Tibial artery (tissue), 4 donors: ENCODE measurements around the gene TNNC2.
A peak's percentile ranks its signal among the peaks of the same experiment; 100 is the strongest.

Experiments used
- DNase-seq, 2 donors: peaks; one replicate each; pipeline ENCODE4 v3.0.0-alpha.2; 2019
- H3K27ac ChIP-seq, 2 donors: fragments of 200-600 bp; sonication (generic) in 1 of 2; 1 replicate in 1 of 2; 2 replicates in 1 of 2; pipeline ENCODE4 v1.5.1; 2018 to 2019; ENCODE audit warnings: mild to moderate bottlenecking in 1 of 2
- H3K27me3 ChIP-seq, 2 donors: fragments of 200-600 bp; sonication (generic) in 1 of 2; one replicate each; pipeline versions ENCODE4 v1.5.1 to v1.6.0; 2016 to 2019
- H3K36me3 ChIP-seq, 3 donors: fragments of 200-600 bp; sonication (generic) in 2 of 3; one replicate each; pipeline ENCODE4 v1.5.1; 2016 to 2019; ENCODE audit warnings: mild to moderate bottlenecking in 2 of 3
- H3K4me1 ChIP-seq, 4 donors: fragments of 200-600 bp; sonication (generic) in 2 of 4; 1 replicate in 3 of 4; 2 replicates in 1 of 4; pipeline ENCODE4 v1.5.1; 2016 to 2019
- H3K4me3 ChIP-seq, 2 donors: fragments of 200-600 bp; sonication (generic) in 1 of 2; 1 replicate in 1 of 2; 2 replicates in 1 of 2; pipeline ENCODE4 v1.5.1; 2018 to 2019; ENCODE audit warnings: mild to moderate bottlenecking in 2 of 2
- H3K9me3 ChIP-seq, 3 donors: fragments of 200-600 bp; sonication (generic) in 1 of 3; one replicate each; pipeline ENCODE4 v1.5.1; 2016 to 2019
- intact Hi-C: fragments of 100-400 bp; cut with DNase I; formaldehyde crosslinking; loops from one replicate; pipeline ENCODE4 v1.15.0; 2023; ENCODE audit warnings: low total_unique reads
- TF ChIP-seq, protein P1 (sequence below), 2 experiments: fragments of 200-600 bp in 1 of 2; fragments of 450-650 bp in 1 of 2; IDR thresholded peaks; one replicate each; pipeline ENCODE4 v1.5.1; 2017 to 2019; ENCODE audit warnings: antibody characterized with exemption in 2 of 2, mild to moderate bottlenecking in 1 of 2, moderate library complexity in 1 of 2

TNNC2 gene

DNA sequence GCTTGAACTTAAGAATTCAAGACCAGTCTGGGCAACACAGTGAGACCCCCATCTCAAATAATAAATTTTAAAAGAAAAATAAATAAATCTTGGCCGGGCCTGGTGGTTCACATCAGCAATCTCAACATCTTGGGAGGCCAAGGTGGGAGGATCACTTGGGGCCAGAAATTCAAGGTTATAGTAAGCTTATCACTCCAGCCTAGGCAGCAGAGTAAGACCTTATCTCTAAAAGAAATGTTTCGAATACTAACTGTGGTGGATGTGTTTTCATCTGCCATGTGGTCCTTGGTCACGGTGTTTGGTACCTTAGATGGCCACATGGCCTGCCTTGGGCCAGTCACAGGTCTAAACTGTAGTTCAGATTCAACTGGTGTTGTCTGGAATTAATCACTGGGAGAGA lies 8.9 kb downstream of the TNNC2 start:
- Histone ChIP-seq H3K27ac (peak overlapping the region; percentile 55 to 65), H3K9me3 (no peaks in the 10 kb centered on the region), H3K4me1 (peaks cover 0 to 40% (median 21%) of the 10 kb centered on the region in 4 donors), H3K4me3 (no peak overlapping the region), H3K27me3 (no peaks in the 10 kb centered on the region), H3K36me3 (no peaks in the 10 kb centered on the region)
- TF ChIP-seq, protein P1, sequence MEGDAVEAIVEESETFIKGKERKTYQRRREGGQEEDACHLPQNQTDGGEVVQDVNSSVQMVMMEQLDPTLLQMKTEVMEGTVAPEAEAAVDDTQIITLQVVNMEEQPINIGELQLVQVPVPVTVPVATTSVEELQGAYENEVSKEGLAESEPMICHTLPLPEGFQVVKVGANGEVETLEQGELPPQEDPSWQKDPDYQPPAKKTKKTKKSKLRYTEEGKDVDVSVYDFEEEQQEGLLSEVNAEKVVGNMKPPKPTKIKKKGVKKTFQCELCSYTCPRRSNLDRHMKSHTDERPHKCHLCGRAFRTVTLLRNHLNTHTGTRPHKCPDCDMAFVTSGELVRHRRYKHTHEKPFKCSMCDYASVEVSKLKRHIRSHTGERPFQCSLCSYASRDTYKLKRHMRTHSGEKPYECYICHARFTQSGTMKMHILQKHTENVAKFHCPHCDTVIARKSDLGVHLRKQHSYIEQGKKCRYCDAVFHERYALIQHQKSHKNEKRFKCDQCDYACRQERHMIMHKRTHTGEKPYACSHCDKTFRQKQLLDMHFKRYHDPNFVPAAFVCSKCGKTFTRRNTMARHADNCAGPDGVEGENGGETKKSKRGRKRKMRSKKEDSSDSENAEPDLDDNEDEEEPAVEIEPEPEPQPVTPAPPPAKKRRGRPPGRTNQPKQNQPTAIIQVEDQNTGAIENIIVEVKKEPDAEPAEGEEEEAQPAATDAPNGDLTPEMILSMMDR (IDR thresholded peaks at IDR 0.05), result no peak
- DNase-seq, result no peak
- intact Hi-C loops, result no loop called here

DNA sequence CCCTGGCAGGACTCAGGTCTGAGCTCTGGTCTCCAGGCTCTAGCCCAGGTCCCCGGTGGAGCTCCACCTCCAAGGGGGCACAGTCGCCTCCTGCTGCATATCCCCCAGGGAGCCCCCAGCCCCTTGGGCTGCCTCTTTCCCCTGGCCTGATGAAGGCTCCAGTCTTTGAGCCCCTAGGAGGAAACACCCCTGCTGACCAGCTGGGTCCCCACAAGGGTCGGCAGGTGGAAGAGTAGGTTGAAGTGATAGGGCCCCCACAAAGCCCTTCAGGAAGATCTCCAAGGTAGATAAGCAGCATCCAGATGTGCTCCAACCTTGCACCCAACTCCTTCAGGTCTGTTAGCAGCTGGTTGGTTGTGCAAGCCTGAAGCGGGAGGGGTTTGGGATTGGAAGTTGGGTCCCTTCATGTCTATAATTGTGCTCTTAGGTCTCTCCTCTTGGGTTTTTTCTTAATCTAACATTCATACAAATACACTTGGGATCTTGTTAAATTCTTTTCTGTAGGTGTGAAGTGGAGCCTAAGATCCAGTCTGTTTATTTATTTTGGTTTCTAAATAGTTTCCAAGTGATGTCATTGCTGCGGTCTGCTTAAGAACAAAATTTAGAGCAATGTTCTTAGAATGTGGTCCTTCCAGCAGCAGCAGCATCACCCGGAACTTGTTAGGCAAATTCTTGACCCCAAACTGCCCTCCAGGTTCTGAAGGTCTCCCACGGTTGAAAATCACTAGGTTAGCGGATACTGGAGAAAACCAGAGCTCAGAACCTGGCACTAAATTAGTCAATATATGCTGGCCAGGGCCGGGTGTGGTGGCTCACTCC lies 9.5 kb downstream of the TNNC2 start:
- peak overlapping the region; percentile 55 to 65 for H3K27ac ChIP-seq
- peaks cover 0 to 40% (median 20%) of the 10 kb centered on the region in 4 donors for H3K4me1 ChIP-seq
- no peak overlapping the region for H3K4me3 ChIP-seq
- intact Hi-C loops, result no loop called here
- no peaks in the 10 kb centered on the region for H3K9me3 ChIP-seq
- no peaks in the 10 kb centered on the region for H3K27me3 ChIP-seq
- TF ChIP-seq, protein P1 (IDR thresholded peaks at IDR 0.05), result no peak
- DNase-seq, result no peak
- H3K36me3 ChIP-seq, result no peaks in the 10 kb centered on the region

DNA sequence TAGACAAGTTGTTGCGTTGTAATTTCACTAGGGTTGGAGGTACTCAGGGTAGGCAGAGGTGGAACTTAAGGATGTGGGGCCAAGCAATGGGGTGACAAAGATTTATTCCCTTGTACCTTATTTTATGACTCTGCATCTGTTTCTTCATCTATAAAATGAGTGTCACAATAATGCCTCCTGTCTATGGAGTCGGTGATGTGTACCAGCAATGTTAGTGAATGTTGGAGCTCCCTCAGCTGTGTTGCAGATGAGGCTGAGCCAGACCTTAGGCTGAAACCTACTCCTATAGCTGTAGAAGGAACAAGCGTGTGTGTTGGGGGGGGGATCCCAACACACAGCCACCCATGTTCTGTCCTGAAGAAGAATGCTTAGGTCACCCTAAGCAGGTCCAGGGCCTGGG lies 10.2 kb downstream of the TNNC2 start:
- Histone ChIP-seq H3K4me1 (peaks cover 0 to 36% (median 19%) of the 10 kb centered on the region in 4 donors), H3K27me3 (no peaks in the 10 kb centered on the region), H3K36me3 (no peaks in the 10 kb centered on the region), H3K27ac (peak overlapping the region; percentile 55 to 65), H3K9me3 (no peaks in the 10 kb centered on the region), H3K4me3 (no peak overlapping the region)
- TF ChIP-seq, protein P1 (IDR thresholded peaks at IDR 0.05), result no peak
- intact Hi-C loops, result no loop called here
- no peak for DNase-seq

DNA sequence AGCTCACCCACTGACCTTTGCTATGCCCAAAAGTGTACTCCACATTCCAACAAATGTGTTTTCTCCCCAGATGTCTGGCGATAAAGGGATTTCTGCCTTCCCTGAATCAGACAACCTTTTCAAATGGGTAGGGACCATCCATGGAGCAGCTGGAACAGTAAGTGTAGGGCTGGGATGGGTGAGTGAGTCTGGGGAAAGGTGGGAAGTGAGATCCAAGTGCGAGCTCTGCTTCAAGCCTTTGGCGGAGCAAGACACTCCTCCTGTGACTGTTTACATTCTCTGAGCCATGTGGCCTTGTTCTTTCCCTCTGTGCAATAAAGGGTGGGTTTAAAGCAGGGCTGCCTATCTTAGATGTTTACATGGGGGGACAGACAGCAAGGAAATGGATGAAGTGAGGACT lies 12.8 kb downstream of the TNNC2 start:
- DNase-seq, result no peak
- TF ChIP-seq, protein P1 (IDR thresholded peaks at IDR 0.05), result no peak
- H3K27me3 ChIP-seq, result no peaks in the 10 kb centered on the region
- no peak overlapping the region for H3K4me3 ChIP-seq
- H3K27ac ChIP-seq, result no peak overlapping the region
- H3K9me3 ChIP-seq, result no peaks in the 10 kb centered on the region
- intact Hi-C loops, result no loop called here
- peaks cover 10 to 20% (median 19%) of the 10 kb centered on the region in 3 donors for H3K36me3 ChIP-seq
- peaks cover 0 to 37% (median 19%) of the 10 kb centered on the region in 4 donors for H3K4me1 ChIP-seq

DNA sequence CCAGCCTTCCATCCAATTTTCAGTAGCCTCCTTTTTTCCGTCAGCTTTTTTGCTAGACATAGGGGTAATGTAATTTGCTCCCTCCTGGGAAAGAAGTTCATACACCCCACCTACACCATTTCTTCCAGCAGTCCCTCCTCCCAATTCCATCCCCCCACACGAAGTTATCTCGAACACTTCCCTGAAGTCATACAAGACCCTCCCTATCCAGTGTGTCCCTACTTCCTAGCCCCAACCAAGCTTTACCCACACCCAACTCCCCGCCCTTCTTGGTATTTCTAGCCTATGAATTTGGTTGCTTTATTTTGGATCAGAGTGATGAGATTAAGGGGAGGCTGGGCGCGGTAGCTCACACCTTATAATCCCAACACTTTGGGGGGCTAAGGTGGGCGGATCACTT lies 13.6 kb downstream of the TNNC2 start:
- Histone ChIP-seq H3K36me3 (peaks cover 17 to 28% (median 28%) of the 10 kb centered on the region in 3 donors), H3K4me3 (no peak overlapping the region), H3K27me3 (no peaks in the 10 kb centered on the region), H3K9me3 (no peaks in the 10 kb centered on the region), H3K27ac (no peak overlapping the region), H3K4me1 (peaks cover 0 to 34% (median 19%) of the 10 kb centered on the region in 4 donors)
- TF ChIP-seq, protein P1 (IDR thresholded peaks at IDR 0.05), result no peak
- intact Hi-C loops, result no loop called here
- DNase-seq, result no peak
